ENCODE data around the gene RP2.

The RP2 gene

GRCh38 chrX:46844913-46845312 is 8.1 kb downstream of the RP2 start:
- DNase-seq = no peak

- no peak for DNase-seq
These were observed 13.1 kb downstream of the RP2 start for GRCh38 chrX:46849933-46850332.

GRCh38 chrX:46850771-46851170 is 13.9 kb downstream of the RP2 start:
- no peak for DNase-seq

- no peak for DNase-seq
These were observed 19.6 kb downstream of the RP2 start for GRCh38 chrX:46856483-46856882.

DNA sequence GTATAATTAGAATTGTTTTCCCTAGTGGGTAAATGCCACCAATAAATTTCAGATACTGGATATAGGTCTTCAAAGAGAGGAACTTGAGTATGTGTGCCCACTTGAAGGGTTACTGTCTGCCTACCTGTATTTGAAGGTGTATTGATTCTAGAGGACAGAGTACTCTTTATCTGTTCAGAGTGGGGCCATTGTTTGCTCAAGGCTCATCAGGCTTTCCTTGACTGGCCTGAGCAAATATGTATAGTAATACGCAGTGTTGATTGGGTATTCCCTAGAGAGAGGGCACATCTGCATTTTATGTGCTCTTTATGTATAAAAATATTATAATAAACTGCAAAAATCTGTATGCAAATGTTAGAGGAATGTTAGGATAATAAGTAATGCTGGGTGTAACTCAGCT is 23.7 kb downstream of the RP2 start:
- DNase-seq = peak; percentile 1

- DNase-seq = no peak
These were observed 26.2 kb downstream of the RP2 start for GRCh38 chrX:46863072-46863471.

GRCh38 chrX:46864606-46865005 is 27.8 kb downstream of the RP2 start:
- no peak for DNase-seq

DNA sequence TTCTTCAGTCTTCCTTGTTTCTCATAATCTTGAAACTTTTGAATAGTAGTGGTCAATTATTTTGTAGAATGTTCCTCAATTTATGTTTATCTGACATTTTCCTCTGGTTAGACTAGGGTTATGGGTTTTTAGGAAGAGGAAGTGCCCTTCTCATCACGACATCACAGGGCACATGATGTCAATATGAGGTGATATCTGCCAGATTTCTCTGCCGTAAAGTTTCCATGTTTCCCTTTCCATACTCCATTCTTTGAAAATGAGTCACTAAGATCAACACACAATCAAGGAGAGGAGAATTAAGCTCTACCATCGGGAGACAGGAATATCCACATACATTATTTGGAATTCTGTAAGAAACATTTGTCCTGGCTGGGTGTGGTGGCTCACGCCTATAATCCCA is 28.4 kb downstream of the RP2 start:
- no peak for DNase-seq

DNA sequence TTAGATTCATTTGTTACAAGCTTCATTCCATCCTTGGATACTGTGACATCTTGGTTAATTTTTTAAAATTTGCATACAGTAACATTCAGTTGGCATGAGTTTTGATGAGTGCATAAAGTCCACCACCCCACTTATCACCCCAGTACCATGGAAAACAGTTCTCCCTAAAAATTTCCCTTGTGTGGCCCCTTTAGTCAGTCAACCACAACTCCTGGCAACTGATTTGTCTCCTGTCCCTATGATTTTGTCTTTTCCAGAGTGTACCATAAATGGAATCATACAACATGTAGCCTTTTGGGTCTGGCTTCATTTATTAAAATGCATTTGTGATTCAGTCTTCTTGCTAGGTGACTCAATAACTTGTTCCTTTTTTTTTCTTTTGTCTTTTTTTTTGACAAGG is 29.9 kb downstream of the RP2 start:
- no peak for DNase-seq

DNA sequence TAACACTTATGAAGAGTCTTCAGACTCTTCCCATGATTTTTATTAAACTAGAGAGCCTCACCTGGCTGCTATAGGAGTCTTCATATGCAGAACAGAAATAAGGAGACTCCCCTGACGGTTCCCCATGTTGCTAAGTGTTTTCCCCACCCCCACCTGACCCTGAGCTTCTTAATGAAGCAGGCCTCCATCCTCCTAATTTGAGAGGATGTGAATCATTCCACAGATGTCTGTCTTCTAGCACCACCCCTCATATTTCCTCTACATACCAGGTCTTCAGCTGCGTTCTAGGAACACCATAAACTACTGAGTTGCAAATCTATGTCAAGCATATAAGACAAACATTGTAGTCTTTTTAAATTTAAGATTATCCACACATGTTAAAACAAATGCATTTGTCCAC is 36.9 kb downstream of the RP2 start:
- DNase-seq = no peak

GRCh38 chrX:46876901-46877300 is 40.1 kb downstream of the RP2 start:
- DNase-seq = no peak

- DNase-seq = no peak
These were observed 45.4 kb downstream of the RP2 start for GRCh38 chrX:46882266-46882665.

DNA sequence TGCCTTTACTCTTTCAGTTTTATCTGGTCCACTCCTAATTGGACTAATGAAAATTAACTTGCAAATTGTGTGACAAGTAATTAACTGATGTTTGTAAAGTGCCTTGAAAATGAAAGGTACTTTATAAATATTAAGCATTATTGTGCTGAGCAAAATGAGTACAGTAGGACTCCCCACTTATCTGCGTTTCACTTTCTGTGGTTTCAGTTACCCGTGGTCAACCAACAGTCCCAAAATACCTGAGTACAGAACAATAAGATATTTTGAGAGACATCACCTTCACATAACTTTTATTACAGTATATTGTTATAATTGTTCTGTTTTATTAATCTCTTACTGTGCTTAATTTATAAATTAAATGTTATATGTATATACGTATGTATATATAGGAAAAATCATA is 48.0 kb downstream of the RP2 start:
- no peak for DNase-seq

- DNase-seq = no peak
These were observed 61.4 kb downstream of the RP2 start for GRCh38 chrX:46898207-46898606.

GRCh38 chrX:46903458-46904242 is 66.8 kb downstream of the RP2 start:
- DNase-seq = peak; percentile 71 to 73

GRCh38 chrX:46904626-46905025 is 67.8 kb downstream of the RP2 start:
- no peak for DNase-seq

DNA sequence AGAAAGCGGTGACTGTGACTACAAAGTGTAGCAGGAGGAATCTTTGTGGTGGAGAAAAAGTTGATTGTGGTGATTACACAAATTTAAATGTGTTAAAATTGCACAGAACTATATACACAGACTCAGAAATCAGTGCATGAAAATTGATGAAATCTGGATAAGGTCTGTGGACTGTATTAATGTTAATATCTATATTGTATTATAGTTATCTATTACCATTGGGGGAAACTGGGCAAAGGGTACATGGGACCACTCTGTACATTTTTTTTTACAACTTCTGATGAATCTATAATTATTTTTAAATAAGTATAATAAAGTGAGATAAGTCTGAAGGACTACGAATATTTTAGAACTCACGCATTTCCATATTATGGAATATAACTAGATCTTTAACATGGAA is 73.6 kb downstream of the RP2 start:
- no peak for DNase-seq

- DNase-seq = peak; percentile 25 to 76
These were observed 75.3 kb downstream of the RP2 start, which contains the start of gene JADE3 for GRCh38 chrX:46912098-46912602. Gene JADE3, plus strand, starts transcription at chrX:46912421. Its CDS starts 72,474 bp downstream, at chrX:46984895.

- DNase-seq = peak; percentile 6 to 35
These were observed 76.0 kb downstream of the RP2 start for GRCh38 chrX:46912603-46913491.

- DNase-seq = no peak
These were observed 76.8 kb downstream of the RP2 start for GRCh38 chrX:46913667-46914066.

GRCh38 chrX:46916273-46916672 is 79.4 kb downstream of the RP2 start:
- no peak for DNase-seq

GRCh38 chrX:46917622-46918021 is 80.8 kb downstream of the RP2 start:
- DNase-seq = no peak

- DNase-seq = no peak
These were observed 81.6 kb downstream of the RP2 start for GRCh38 chrX:46918434-46918833.

DNA sequence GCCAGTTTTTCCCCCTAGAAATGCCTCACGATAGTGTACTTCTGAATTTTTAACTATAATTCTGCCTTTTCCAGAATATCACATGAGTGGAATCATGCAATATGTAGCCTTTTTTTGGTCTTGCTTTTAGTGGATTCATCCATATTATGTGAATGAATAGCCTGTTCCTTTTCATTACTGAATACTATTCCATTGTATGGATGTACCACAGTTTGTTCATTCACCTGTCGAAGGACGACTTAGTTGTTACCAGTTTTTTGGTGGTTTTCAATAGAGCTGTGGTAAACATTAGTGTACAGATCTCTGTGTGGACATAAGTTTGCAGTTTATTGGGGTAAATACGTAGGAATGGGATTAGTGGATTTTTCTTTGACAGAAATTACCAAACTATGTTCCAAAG is 83.4 kb downstream of the RP2 start:
- DNase-seq = no peak
